Measurements from ENCODE around the gene ARHGAP23.

ARHGAP23 gene

GRCh38 chr17:38442548-38442947 is 14.3 kb downstream of the ARHGAP23 start:
- no peak for DNase-seq

- DNase-seq = no peak
These were observed 15.2 kb downstream of the ARHGAP23 start for GRCh38 chr17:38443356-38444031.

GRCh38 chr17:38444151-38444550 is 15.9 kb downstream of the ARHGAP23 start:
- peak; percentile 37 for DNase-seq

GRCh38 chr17:38447502-38448085 is 19.3 kb downstream of the ARHGAP23 start:
- DNase-seq = no peak

- DNase-seq = no peak
These were observed 20.0 kb downstream of the ARHGAP23 start for GRCh38 chr17:38448208-38448771.

GRCh38 chr17:38449364-38449763 is 21.1 kb downstream of the ARHGAP23 start:
- DNase-seq = no peak

- DNase-seq = no peak
These were observed 22.3 kb downstream of the ARHGAP23 start for GRCh38 chr17:38450557-38451029.

GRCh38 chr17:38451030-38451839 is 23.0 kb downstream of the ARHGAP23 start:
- no peak for DNase-seq

- DNase-seq = no peak
These were observed 23.7 kb downstream of the ARHGAP23 start for GRCh38 chr17:38451840-38452529.

- DNase-seq = no peak
These were observed 24.5 kb downstream of the ARHGAP23 start for GRCh38 chr17:38452719-38453118.

GRCh38 chr17:38453951-38454421 is 25.7 kb downstream of the ARHGAP23 start:
- DNase-seq = no peak

- DNase-seq = no peak
These were observed 26.3 kb downstream of the ARHGAP23 start for GRCh38 chr17:38454532-38454931.

- no peak for DNase-seq
These were observed 27.1 kb downstream of the ARHGAP23 start for GRCh38 chr17:38455288-38455915.

GRCh38 chr17:38456031-38456815 is 28.0 kb downstream of the ARHGAP23 start:
- no peak for DNase-seq

- no peak for DNase-seq
These were observed 29.5 kb downstream of the ARHGAP23 start for GRCh38 chr17:38457577-38458371.

- no peak for DNase-seq
These were observed 30.3 kb downstream of the ARHGAP23 start for GRCh38 chr17:38458521-38458920.

- DNase-seq = no peak
These were observed 31.3 kb downstream of the ARHGAP23 start for GRCh38 chr17:38459567-38459966.

GRCh38 chr17:38460082-38460715 is 31.9 kb downstream of the ARHGAP23 start:
- DNase-seq = no peak

GRCh38 chr17:38460716-38461630 is 32.7 kb downstream of the ARHGAP23 start:
- no peak for DNase-seq

Data from T-helper 9 cell (primary cell).